OCI-LY3 (cell line): ENCODE measurements around the gene MZB1.

ENCODE experiments used
- CTCF ChIP-seq: fragments of 200-600, 300-600 bp; sonication (generic); IDR thresholded peaks from 2 replicates; pipeline ENCODE4 v1.5.1; 2014; ENCODE audit warnings: antibody characterized with exemption, low read length, low read depth
- EZH2phosphoT487 ChIP-seq: fragments of 200-600 bp; shearing (Covaris generic); IDR thresholded peaks from 2 replicates; pipeline ENCODE4 v1.6.1; 2018; ENCODE audit warnings: antibody characterized with exemption, mixed run types, low read depth

- TF ChIP-seq CTCF (no peak), EZH2phosphoT487 (no peak)
These were observed 48.5 kb downstream of the MZB1 start for GRCh38 chr5:139341187-139341688.
